Measurements from ENCODE around the gene CT47A1.
"Not testable (repeated sequence)": the region's sequence is repeated elsewhere in the genome, so short reads cannot be mapped to it uniquely, and the experiment has no call there.

The CT47A1 gene

GRCh38 chrX:120999413-120999812, 13.9 kb upstream of the CT47A1 start:
- ChIA-PET POLR2A (no interaction called here), CTCF (no interaction called here)
- Histone ChIP-seq H3K4me3 (ENCODE audit: low read depth, low read length) (no peak overlapping the region), H3K36me3 (ENCODE audit: control insufficient read depth in 2 of 2, insufficient read depth in 1 of 2, low read length in 2 of 2) (no peaks in the 10 kb centered on the region), H3K9me3 (ENCODE audit: control insufficient read depth, insufficient read depth, low read depth, low read length) (no peaks in the 10 kb centered on the region), H3K27ac (ENCODE audit: extremely low read depth, low read depth, low read length) (no peak overlapping the region), H3K4me1 (ENCODE audit: control insufficient read depth, insufficient read depth, low read length) (no peaks in the 10 kb centered on the region)
- TF ChIP-seq ZBTB8A (tag by site-specific recombination; IDR thresholded peaks at IDR 0.05) (no peak), ZNF549 (tag by site-specific recombination; IDR thresholded peaks at IDR 0.05) (no peak), OVOL3 (tag by site-specific recombination; IDR thresholded peaks at IDR 0.05) (no peak), ZNF843 (tag by site-specific recombination; IDR thresholded peaks at IDR 0.05) (no peak), ZNF701 (tag by site-specific recombination; IDR thresholded peaks at IDR 0.05) (no peak), ZNF596 (tag by site-specific recombination; IDR thresholded peaks at IDR 0.05) (no peak), ZNF350 (tag by site-specific recombination; IDR thresholded peaks at IDR 0.05) (no peak), ZNF302 (tag by site-specific recombination; IDR thresholded peaks at IDR 0.05; ENCODE audit: low read depth) (no peak), ZNF140 (tag by site-specific recombination; IDR thresholded peaks at IDR 0.05) (no peak), ZNF544 (tag by site-specific recombination; IDR thresholded peaks at IDR 0.05) (no peak), ZBTB21 (tag by site-specific recombination; IDR thresholded peaks at IDR 0.05) (no peak), ZNF776 (tag by site-specific recombination; IDR thresholded peaks at IDR 0.05; ENCODE audit: borderline replicate concordance) (no peak)
- TF ChIP-seq, protein P1, sequence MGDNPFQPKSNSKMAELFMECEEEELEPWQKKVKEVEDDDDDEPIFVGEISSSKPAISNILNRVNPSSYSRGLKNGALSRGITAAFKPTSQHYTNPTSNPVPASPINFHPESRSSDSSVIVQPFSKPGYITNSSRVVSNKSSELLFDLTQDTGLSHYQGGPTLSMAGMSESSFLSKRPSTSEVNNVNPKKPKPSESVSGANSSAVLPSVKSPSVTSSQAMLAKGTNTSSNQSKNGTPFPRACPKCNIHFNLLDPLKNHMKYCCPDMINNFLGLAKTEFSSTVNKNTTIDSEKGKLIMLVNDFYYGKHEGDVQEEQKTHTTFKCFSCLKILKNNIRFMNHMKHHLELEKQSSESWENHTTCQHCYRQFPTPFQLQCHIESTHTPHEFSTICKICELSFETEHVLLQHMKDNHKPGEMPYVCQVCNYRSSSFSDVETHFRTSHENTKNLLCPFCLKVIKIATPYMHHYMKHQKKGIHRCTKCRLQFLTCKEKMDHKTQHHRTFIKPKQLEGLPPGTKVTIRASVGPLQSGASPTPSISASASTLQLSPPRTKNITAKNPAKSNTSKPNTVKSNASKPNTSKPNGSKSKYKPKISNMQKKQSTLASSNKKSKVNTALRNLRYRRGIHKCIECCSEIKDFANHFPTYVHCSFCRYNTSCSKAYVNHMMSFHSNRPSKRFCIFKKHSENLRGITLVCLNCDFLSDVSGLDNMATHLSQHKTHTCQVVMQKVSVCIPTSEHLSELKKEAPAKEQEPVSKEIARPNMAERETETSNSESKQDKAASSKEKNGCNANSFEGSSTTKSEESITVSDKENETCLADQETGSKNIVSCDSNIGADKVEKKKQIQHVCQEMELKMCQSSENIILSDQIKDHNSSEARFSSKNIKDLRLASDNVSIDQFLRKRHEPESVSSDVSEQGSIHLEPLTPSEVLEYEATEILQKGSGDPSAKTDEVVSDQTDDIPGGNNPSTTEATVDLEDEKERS (tag by site-specific recombination; IDR thresholded peaks at IDR 0.05): no peak
- TF ChIP-seq, protein P2, sequence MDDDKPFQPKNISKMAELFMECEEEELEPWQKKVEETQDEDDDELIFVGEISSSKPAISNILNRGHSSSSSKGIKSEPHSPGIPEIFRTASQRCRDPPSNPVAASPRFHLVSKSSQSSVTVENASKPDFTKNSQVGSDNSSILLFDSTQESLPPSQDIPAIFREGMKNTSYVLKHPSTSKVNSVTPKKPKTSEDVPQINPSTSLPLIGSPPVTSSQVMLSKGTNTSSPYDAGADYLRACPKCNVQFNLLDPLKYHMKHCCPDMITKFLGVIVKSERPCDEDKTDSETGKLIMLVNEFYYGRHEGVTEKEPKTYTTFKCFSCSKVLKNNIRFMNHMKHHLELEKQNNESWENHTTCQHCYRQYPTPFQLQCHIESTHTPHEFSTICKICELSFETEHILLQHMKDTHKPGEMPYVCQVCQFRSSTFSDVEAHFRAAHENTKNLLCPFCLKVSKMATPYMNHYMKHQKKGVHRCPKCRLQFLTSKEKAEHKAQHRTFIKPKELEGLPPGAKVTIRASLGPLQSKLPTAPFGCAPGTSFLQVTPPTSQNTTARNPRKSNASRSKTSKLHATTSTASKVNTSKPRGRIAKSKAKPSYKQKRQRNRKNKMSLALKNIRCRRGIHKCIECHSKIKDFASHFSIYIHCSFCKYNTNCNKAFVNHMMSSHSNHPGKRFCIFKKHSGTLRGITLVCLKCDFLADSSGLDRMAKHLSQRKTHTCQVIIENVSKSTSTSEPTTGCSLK (tag by site-specific recombination; IDR thresholded peaks at IDR 0.05): no peak
- TF ChIP-seq, protein P3, sequence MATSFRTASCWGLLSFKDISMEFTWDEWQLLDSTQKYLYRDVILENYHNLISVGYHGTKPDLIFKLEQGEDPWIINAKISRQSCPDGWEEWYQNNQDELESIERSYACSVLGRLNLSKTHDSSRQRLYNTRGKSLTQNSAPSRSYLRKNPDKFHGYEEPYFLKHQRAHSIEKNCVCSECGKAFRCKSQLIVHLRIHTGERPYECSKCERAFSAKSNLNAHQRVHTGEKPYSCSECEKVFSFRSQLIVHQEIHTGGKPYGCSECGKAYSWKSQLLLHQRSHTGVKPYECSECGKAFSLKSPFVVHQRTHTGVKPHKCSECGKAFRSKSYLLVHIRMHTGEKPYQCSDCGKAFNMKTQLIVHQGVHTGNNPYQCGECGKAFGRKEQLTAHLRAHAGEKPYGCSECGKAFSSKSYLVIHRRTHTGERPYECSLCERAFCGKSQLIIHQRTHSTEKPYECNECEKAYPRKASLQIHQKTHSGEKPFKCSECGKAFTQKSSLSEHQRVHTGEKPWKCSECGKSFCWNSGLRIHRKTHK (tag by site-specific recombination; IDR thresholded peaks at IDR 0.05): no peak

DNA sequence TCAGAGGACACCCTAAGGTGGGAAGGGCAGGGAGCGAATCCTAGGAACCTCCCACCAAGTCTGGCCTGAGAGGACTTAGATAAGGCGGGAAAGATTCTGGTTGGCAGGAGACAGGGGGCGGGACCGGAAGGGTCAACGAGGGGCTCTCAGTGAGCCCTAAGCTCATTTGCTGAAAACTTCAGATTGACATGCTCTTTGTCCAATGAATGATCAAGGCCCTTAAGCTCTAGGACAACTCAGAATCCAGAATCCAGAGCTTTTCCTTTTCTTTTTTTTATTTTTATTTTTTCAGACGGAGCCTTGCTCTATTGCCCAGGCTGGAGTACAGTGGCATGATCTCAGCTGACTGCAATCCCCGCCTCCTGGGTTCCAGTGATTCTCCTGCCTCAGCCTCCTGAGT, 29.1 kb downstream of the CT47A1 start, which contains the start of gene CT47A7:
Gene CT47A7 (minus strand): TSS at position 101 of the 400 bp plus-strand sequence. CDS start 255 bp downstream, outside the sequence.
- CTCF ChIA-PET; H3K4me3 ChIP-seq (ENCODE audit: low read depth, low read length); POLR2A ChIA-PET; H3K4me1 ChIP-seq (ENCODE audit: control insufficient read depth, insufficient read depth, low read length); H3K36me3 ChIP-seq (ENCODE audit: control insufficient read depth in 2 of 2, insufficient read depth in 1 of 2, low read length in 2 of 2); H3K9me3 ChIP-seq (ENCODE audit: control insufficient read depth, insufficient read depth, low read depth, low read length); H3K27ac ChIP-seq (ENCODE audit: extremely low read depth, low read depth, low read length): not testable (repeated sequence)

Measured in HEK293 (cell line).